Activated naive CD8-positive, alpha-beta T cell treated with anti-CD3 and anti-CD28 coated beads, Interleukin-2, amount 10 ng/mL, durations not matched to agents 7 days and 5 days (primary cell): ENCODE data around the gene BCO1. TPM values are rescaled to one million over a fixed set of nuclear protein-coding genes. Genes with fewer than 3 reads are reported as not detected.

Experiments used
- ATAC-seq: fragments of 150-1000 bp; cut with Tn5 transposase; one replicate; pipeline ENCODE4 v1.10.0; 2021; ENCODE audit warnings: low read depth, moderate library complexity
- POLR2A ChIA-PET: fragments of 350-600 bp; sonication (Branson Sonifier 250); formaldehyde crosslinking; loops from one replicate; lab custom pipeline; 2021; ENCODE audit warnings: antibody characterized with exemption; lab: Charles Lee
- DNase-seq: peaks from one replicate; pipeline ENCODE4 v3.0.0; 2021
- H3K27ac Mint-ChIP-seq: one replicate; pipeline ENCODE4 v1.8.0; 2022; ENCODE audit warnings: mild to moderate bottlenecking, mixed read lengths
- H3K27me3 Mint-ChIP-seq: one replicate; pipeline ENCODE4 v1.8.0; 2022; ENCODE audit warnings: mild to moderate bottlenecking, moderate library complexity, mixed read lengths
- H3K36me3 Mint-ChIP-seq: one replicate; pipeline ENCODE4 v1.8.0; 2021; ENCODE audit warnings: mild to moderate bottlenecking, mixed read lengths
- H3K4me1 Mint-ChIP-seq: one replicate; pipeline ENCODE4 v1.8.0; 2021; ENCODE audit warnings: mixed read lengths
- H3K4me3 Mint-ChIP-seq: one replicate; pipeline ENCODE4 v1.8.0; 2022; ENCODE audit warnings: mild to moderate bottlenecking, moderate library complexity, mixed read lengths
- H3K9me3 Mint-ChIP-seq: one replicate; pipeline ENCODE4 v1.8.0; 2021; ENCODE audit warnings: mixed read lengths
- total RNA-seq, 2 experiments: library from RNA; stranded (reverse); gene quantifications; one replicate each; pipeline ENCODE4 v1.2.3, GENCODE V29; 2021

The BCO1 gene
- not detected for total RNA-seq

GRCh38 chr16:81238296-81239011 is at the start of gene BCO1:
BCO1 (plus strand) TSS chr16:81238689; CDS start chr16:81238909, 220 bp downstream.
- POLR2A ChIA-PET: interaction anchor here (0.7 kb wide), 1 partner anchor 135 kb away, joined by 3 read pairs; no protein-coding TSS in a partner anchor
- Mint-ChIP-seq H3K27me3 (no peaks in the 10 kb centered on the region), H3K36me3 (no peaks in the 10 kb centered on the region), H3K9me3 (no peaks in the 10 kb centered on the region), H3K27ac (no peak within 1 kb of the TSS), H3K4me3 (peak within 1 kb of the TSS; percentile 35), H3K4me1 (peaks cover 2% of the 10 kb centered on the region)
- ATAC-seq: no peak
- no peak for DNase-seq

- no peak overlapping the region for H3K4me3 Mint-ChIP-seq
- no peaks in the 10 kb centered on the region for H3K36me3 Mint-ChIP-seq
- ATAC-seq (no peak), DNase-seq (no peak)
- peaks cover 4% of the 10 kb centered on the region for H3K27me3 Mint-ChIP-seq
- no peak overlapping the region for H3K27ac Mint-ChIP-seq
- no peaks in the 10 kb centered on the region for H3K4me1 Mint-ChIP-seq
- POLR2A ChIA-PET: no interaction called here
- no peaks in the 10 kb centered on the region for H3K9me3 Mint-ChIP-seq
Observed at GRCh38 chr16:81189100-81189664, 49.3 kb upstream of the BCO1 start.

- Mint-ChIP-seq H3K27me3 (peaks cover 4% of the 10 kb centered on the region), H3K27ac (no peak overlapping the region), H3K4me3 (no peak overlapping the region), H3K9me3 (no peaks in the 10 kb centered on the region), H3K4me1 (no peaks in the 10 kb centered on the region), H3K36me3 (no peaks in the 10 kb centered on the region)
- no peak for ATAC-seq
- POLR2A ChIA-PET: no interaction called here
- no peak for DNase-seq
Observed at GRCh38 chr16:81190667-81191066, 47.8 kb upstream of the BCO1 start.

- Mint-ChIP-seq H3K36me3 (no peaks in the 10 kb centered on the region), H3K27me3 (peaks cover 4% of the 10 kb centered on the region), H3K9me3 (no peaks in the 10 kb centered on the region), H3K27ac (no peak overlapping the region), H3K4me1 (no peaks in the 10 kb centered on the region), H3K4me3 (no peak overlapping the region)
- no peak for DNase-seq
- ATAC-seq: no peak
- POLR2A ChIA-PET: no interaction called here
Observed at GRCh38 chr16:81195885-81196534, 42.5 kb upstream of the BCO1 start.

GRCh38 chr16:81198635-81199034 is 39.9 kb upstream of the BCO1 start:
- H3K9me3 Mint-ChIP-seq: no peaks in the 10 kb centered on the region

GRCh38 chr16:81201267-81201666 is 37.2 kb upstream of the BCO1 start:
- Mint-ChIP-seq H3K4me1 (no peaks in the 10 kb centered on the region), H3K36me3 (no peaks in the 10 kb centered on the region), H3K9me3 (no peaks in the 10 kb centered on the region), H3K27me3 (peaks cover 5% of the 10 kb centered on the region), H3K4me3 (no peak overlapping the region), H3K27ac (no peak overlapping the region)
- no peak for DNase-seq
- POLR2A ChIA-PET: no interaction called here
- no peak for ATAC-seq

More at GRCh38 chr16:81198635-81199034, 39.9 kb upstream of the BCO1 start:
- Mint-ChIP-seq H3K4me3 (no peak overlapping the region), H3K27ac (no peak overlapping the region), H3K27me3 (peaks cover 2% of the 10 kb centered on the region), H3K4me1 (no peaks in the 10 kb centered on the region), H3K36me3 (no peaks in the 10 kb centered on the region)
- DNase-seq (no peak), ATAC-seq (no peak)
- POLR2A ChIA-PET: no interaction called here

- Mint-ChIP-seq H3K4me1 (no peaks in the 10 kb centered on the region), H3K27me3 (peaks cover 5% of the 10 kb centered on the region), H3K27ac (no peak overlapping the region), H3K4me3 (no peak overlapping the region), H3K9me3 (no peaks in the 10 kb centered on the region), H3K36me3 (no peaks in the 10 kb centered on the region)
- POLR2A ChIA-PET: no interaction called here
- DNase-seq (no peak), ATAC-seq (no peak)
Observed at GRCh38 chr16:81204798-81205680, 33.5 kb upstream of the BCO1 start.

- Mint-ChIP-seq H3K27ac (no peak overlapping the region), H3K27me3 (peaks cover 5% of the 10 kb centered on the region), H3K9me3 (no peaks in the 10 kb centered on the region), H3K36me3 (no peaks in the 10 kb centered on the region), H3K4me1 (no peaks in the 10 kb centered on the region), H3K4me3 (no peak overlapping the region)
- POLR2A ChIA-PET: no interaction called here
- DNase-seq: no peak
- ATAC-seq: no peak
Observed at GRCh38 chr16:81207076-81207475, 31.4 kb upstream of the BCO1 start.

- H3K4me1 Mint-ChIP-seq: no peaks in the 10 kb centered on the region
- H3K4me3 Mint-ChIP-seq: no peak overlapping the region
- POLR2A ChIA-PET: no interaction called here
- no peaks in the 10 kb centered on the region for H3K9me3 Mint-ChIP-seq
- DNase-seq (no peak), ATAC-seq (no peak)
- H3K36me3 Mint-ChIP-seq: no peaks in the 10 kb centered on the region
- peaks cover 4% of the 10 kb centered on the region for H3K27me3 Mint-ChIP-seq
- no peak overlapping the region for H3K27ac Mint-ChIP-seq
Observed at GRCh38 chr16:81210807-81211206, 27.7 kb upstream of the BCO1 start.

GRCh38 chr16:81212830-81213465 is 25.5 kb upstream of the BCO1 start:
- H3K36me3 Mint-ChIP-seq: no peaks in the 10 kb centered on the region
- H3K4me3 Mint-ChIP-seq: no peak overlapping the region
- no peaks in the 10 kb centered on the region for H3K9me3 Mint-ChIP-seq
- peaks cover 2% of the 10 kb centered on the region for H3K27me3 Mint-ChIP-seq
- ATAC-seq: no peak
- no peaks in the 10 kb centered on the region for H3K4me1 Mint-ChIP-seq
- POLR2A ChIA-PET: no interaction called here
- DNase-seq: no peak
- H3K27ac Mint-ChIP-seq: no peak overlapping the region

- Mint-ChIP-seq H3K4me1 (no peaks in the 10 kb centered on the region), H3K36me3 (no peaks in the 10 kb centered on the region), H3K4me3 (no peak overlapping the region), H3K27ac (no peak overlapping the region), H3K9me3 (no peaks in the 10 kb centered on the region), H3K27me3 (peaks cover 2% of the 10 kb centered on the region)
- POLR2A ChIA-PET: no interaction called here
- no peak for DNase-seq
- peak; percentile 26 for ATAC-seq
Observed at GRCh38 chr16:81214745-81215166, 23.7 kb upstream of the BCO1 start.

GRCh38 chr16:81216114-81216513 is 22.4 kb upstream of the BCO1 start:
- ATAC-seq: no peak
- Mint-ChIP-seq H3K4me1 (no peaks in the 10 kb centered on the region), H3K27ac (no peak overlapping the region), H3K9me3 (no peaks in the 10 kb centered on the region), H3K36me3 (no peaks in the 10 kb centered on the region), H3K4me3 (no peak overlapping the region), H3K27me3 (peaks cover 6% of the 10 kb centered on the region)
- POLR2A ChIA-PET: no interaction called here
- DNase-seq: no peak

GRCh38 chr16:81216706-81217105 is 21.8 kb upstream of the BCO1 start:
- ATAC-seq (no peak), DNase-seq (no peak)
- no peaks in the 10 kb centered on the region for H3K4me1 Mint-ChIP-seq
- no peaks in the 10 kb centered on the region for H3K9me3 Mint-ChIP-seq
- no peaks in the 10 kb centered on the region for H3K36me3 Mint-ChIP-seq
- H3K4me3 Mint-ChIP-seq: no peak overlapping the region
- H3K27me3 Mint-ChIP-seq: peaks cover 9% of the 10 kb centered on the region
- POLR2A ChIA-PET: no interaction called here
- no peak overlapping the region for H3K27ac Mint-ChIP-seq
